OCI-LY7 (cell line): ENCODE measurements around the gene PTPRM. TPM values are rescaled to one million over a fixed set of nuclear protein-coding genes. Genes with fewer than 3 reads are reported as not detected.

Source experiments
- BruUV-seq: library from RNA; stranded (reverse); fragments of 400-500 nt; replicated peaks from 2 replicates; lab custom pipeline; 2021; lab: Mats Ljungman, UMichigan
- CTCF ChIA-PET: fragments of 300-600 bp; sonication (Branson Sonifier 250); formaldehyde crosslinking; loops from one replicate; lab custom pipeline; 2022; ENCODE audit warnings: antibody characterized with exemption; ENCODE audit not compliant: unreplicated experiment; lab: Charles Lee
- POLR2A ChIA-PET: fragments of 300-600 bp; sonication (Branson Sonifier 250); formaldehyde crosslinking; loops from one replicate; lab custom pipeline; 2022; ENCODE audit warnings: antibody characterized with exemption; lab: Charles Lee
- DNase-seq: peaks from one replicate; pipeline ENCODE4 v3.0.0-alpha.2; 2015; ENCODE audit warnings: low spot score
- H2AFZ ChIP-seq: fragments of 200-600 bp; sonication (generic), shearing (Covaris generic); 2 replicates; pipeline ENCODE4 v1.6.1; 2014; ENCODE audit warnings: mild to moderate bottlenecking, antibody characterized with exemption, low read length, moderate library complexity
- H3K27ac ChIP-seq: fragments of 200-600 bp; sonication (generic); 2 replicates; pipeline ENCODE4 v1.5.1; 2014; ENCODE audit warnings: mixed run types, low read depth, mild to moderate bottlenecking, moderate library complexity, low read length, inconsistent platforms; ENCODE audit not compliant: poor library complexity, severe bottlenecking
- H3K36me3 ChIP-seq: fragments of 200-600 bp; sonication (generic); 2 replicates; pipeline ENCODE4 v1.6.1; 2014; ENCODE audit warnings: mild to moderate bottlenecking, antibody characterized with exemption, low read length, moderate library complexity, mixed read lengths; ENCODE audit not compliant: insufficient read depth
- H3K4me1 ChIP-seq: fragments of 200-600 bp; sonication (generic); 2 replicates; pipeline ENCODE4 v1.5.1; 2014; ENCODE audit warnings: mild to moderate bottlenecking, low read length; ENCODE audit not compliant: insufficient read depth, poor library complexity, severe bottlenecking
- H3K4me2 ChIP-seq: fragments of 200-600 bp; sonication (generic); 2 replicates; pipeline ENCODE4 v1.6.1; 2014; ENCODE audit warnings: mild to moderate bottlenecking, low read length
- H3K4me3 ChIP-seq: fragments of 200-600 bp; sonication (generic); 2 replicates; pipeline ENCODE4 v1.5.1; 2014; ENCODE audit warnings: mild to moderate bottlenecking, low read depth, low read length; ENCODE audit not compliant: poor library complexity, severe bottlenecking
- H3K79me2 ChIP-seq: fragments of 200-600 bp; sonication (generic); 2 replicates; pipeline ENCODE4 v1.6.1; 2016; ENCODE audit warnings: low read depth, mild to moderate bottlenecking, low read length, moderate library complexity, mixed read lengths; ENCODE audit not compliant: insufficient read depth
- H3K9me2 ChIP-seq: fragments of 200-600 bp; sonication (generic); 2 replicates; pipeline ENCODE4 v1.6.1; 2016; ENCODE audit warnings: mild to moderate bottlenecking, low read length, mixed read lengths; ENCODE audit not compliant: insufficient read depth
- H3K9me3 ChIP-seq: fragments of 200-600 bp; sonication (generic); 2 replicates; pipeline ENCODE4 v1.6.1; 2014; ENCODE audit warnings: mild to moderate bottlenecking, mixed run types, low read length, mixed read lengths
- H4K20me1 ChIP-seq: fragments of 200-600 bp; sonication (generic); 2 replicates; pipeline ENCODE4 v1.6.1; 2014; ENCODE audit warnings: mild to moderate bottlenecking, antibody characterized with exemption, low read length, moderate library complexity, mixed read lengths; ENCODE audit not compliant: insufficient read depth
- CTCF ChIP-seq: fragments of 200-600 bp; sonication (generic); conservative IDR thresholded peaks from 2 replicates; pipeline ENCODE4 v1.5.1; 2014; ENCODE audit warnings: mild to moderate bottlenecking, antibody characterized with exemption, low read length, moderate library complexity, mixed read lengths
- EZH2phosphoT487 ChIP-seq: fragments of 200-600 bp; sonication (generic); IDR thresholded peaks from 2 replicates; pipeline ENCODE4 v1.6.1; 2018; ENCODE audit warnings: low read depth, borderline replicate concordance, mild to moderate bottlenecking, mixed run types, antibody characterized with exemption, low read length, moderate library complexity, mixed read lengths
- intact Hi-C: fragments of 100-400 bp; cut with micrococcal nuclease; formaldehyde crosslinking; loops from one replicate; pipeline ENCODE4 v1.10.0; 2022; ENCODE audit not compliant: unreplicated experiment
- total RNA-seq, 2 experiments: library from RNA; depleted of rRNA in 1 of 2; stranded (reverse); fragments of >200 nt in 1 of 2; shearing (Covaris generic) in 1 of 2; gene quantifications; 2 replicates each; pipeline ENCODE4 v1.2.3, GENCODE V29; 2014 to 2022

Gene PTPRM
- total RNA-seq, 2 experiments from 2014 or later: not detected

GRCh38 chr18:7691206-7691605 lies 124.1 kb downstream of the PTPRM start:
- TF ChIP-seq EZH2phosphoT487: no peak
- no peak for TF ChIP-seq CTCF
- intact Hi-C loops: no loop called here
- Histone ChIP-seq H3K4me3 (no peak overlapping the region), H3K79me2 (no peaks in the 10 kb centered on the region), H3K9me2 (no peaks in the 10 kb centered on the region), H4K20me1 (no peaks in the 10 kb centered on the region), H3K4me1 (no peaks in the 10 kb centered on the region), H3K36me3 (no peaks in the 10 kb centered on the region), H2AFZ (no peak overlapping the region), H3K4me2 (no peak overlapping the region), H3K9me3 (no peaks in the 10 kb centered on the region), H3K27ac (no peak overlapping the region)
- ChIA-PET CTCF (no interaction called here), POLR2A (no interaction called here)
- DNase-seq: no peak
- no TSS peak for BruUV-seq

GRCh38 chr18:7696780-7697179 lies 129.7 kb downstream of the PTPRM start:
- H3K4me1 ChIP-seq: no peaks in the 10 kb centered on the region
- TF ChIP-seq CTCF (no peak), EZH2phosphoT487 (no peak)
- BruUV-seq: no TSS peak

GRCh38 chr18:7697306-7697705 lies 130.2 kb downstream of the PTPRM start:
- H3K4me2 ChIP-seq: no peak overlapping the region
- BruUV-seq: no TSS peak
- TF ChIP-seq CTCF: no peak
- no peak overlapping the region for H2AFZ ChIP-seq
- no peak overlapping the region for H3K4me3 ChIP-seq
- no peak for DNase-seq
- intact Hi-C loops: no loop called here
- ChIA-PET CTCF (no interaction called here), POLR2A (no interaction called here)
- no peaks in the 10 kb centered on the region for H3K4me1 ChIP-seq
- H3K27ac ChIP-seq: no peak overlapping the region
- H3K9me3 ChIP-seq: no peaks in the 10 kb centered on the region
- H3K36me3 ChIP-seq: no peaks in the 10 kb centered on the region
- H3K79me2 ChIP-seq: no peaks in the 10 kb centered on the region
- H4K20me1 ChIP-seq: no peaks in the 10 kb centered on the region
- H3K9me2 ChIP-seq: no peaks in the 10 kb centered on the region

More at GRCh38 chr18:7696780-7697179, 129.7 kb downstream of the PTPRM start:
- H3K9me3 ChIP-seq: no peaks in the 10 kb centered on the region
- H3K79me2 ChIP-seq: no peaks in the 10 kb centered on the region
- no peak for DNase-seq
- no peak overlapping the region for H3K27ac ChIP-seq
- ChIA-PET CTCF (no interaction called here), POLR2A (no interaction called here)
- intact Hi-C loops: no loop called here
- H3K36me3 ChIP-seq: no peaks in the 10 kb centered on the region
- H4K20me1 ChIP-seq: no peaks in the 10 kb centered on the region
- H3K9me2 ChIP-seq: no peaks in the 10 kb centered on the region
- no peak overlapping the region for H2AFZ ChIP-seq
- H3K4me2 ChIP-seq: no peak overlapping the region
- H3K4me3 ChIP-seq: no peak overlapping the region
